Neural crest cell (in vitro differentiated cells): ENCODE results near the gene HOXC11. TPM values are rescaled to one million over a fixed set of nuclear protein-coding genes. Genes with fewer than 3 reads are reported as not detected.

ENCODE experiments used
- DNase-seq: peaks from one replicate; pipeline ENCODE4 v3.0.0; 2021; ENCODE audit warnings: low read depth, mixed read lengths, low spot score
- H3K27ac Mint-ChIP-seq: one replicate; pipeline ENCODE4 v1.8.0; 2021; ENCODE audit warnings: mild to moderate bottlenecking, mixed read lengths; ENCODE audit not compliant: unreplicated experiment
- H3K27me3 Mint-ChIP-seq: 2 replicates; pipeline ENCODE4 v1.8.0; 2021; ENCODE audit warnings: low read depth, mild to moderate bottlenecking, mixed read lengths
- H3K36me3 Mint-ChIP-seq: 2 replicates; pipeline ENCODE4 v1.8.0; 2021; ENCODE audit warnings: low read depth, mild to moderate bottlenecking, mixed read lengths
- H3K4me1 Mint-ChIP-seq: 2 replicates; pipeline ENCODE4 v1.8.0; 2021; ENCODE audit warnings: mixed read lengths
- H3K4me3 Mint-ChIP-seq: one replicate; pipeline ENCODE4 v1.8.0; 2021; ENCODE audit warnings: mild to moderate bottlenecking, mixed read lengths
- H3K9me3 Mint-ChIP-seq: 2 replicates; pipeline ENCODE4 v1.8.0; 2021; ENCODE audit warnings: mixed read lengths
- total RNA-seq: library from RNA; stranded (reverse); gene quantifications from 2 replicates; pipeline ENCODE4 v1.2.1, GENCODE V29; 2021
- TF ChIP-seq, protein P1 (sequence below): fragments of 200-600 bp; sonication (generic); conservative IDR thresholded peaks from 2 replicates; pipeline ENCODE4 v1.5.0; 2021; ENCODE audit warnings: antibody characterized with exemption, mild to moderate bottlenecking

HOXC11 gene
- total RNA-seq, 1 donor from 2014 or later: not detected

DNA sequence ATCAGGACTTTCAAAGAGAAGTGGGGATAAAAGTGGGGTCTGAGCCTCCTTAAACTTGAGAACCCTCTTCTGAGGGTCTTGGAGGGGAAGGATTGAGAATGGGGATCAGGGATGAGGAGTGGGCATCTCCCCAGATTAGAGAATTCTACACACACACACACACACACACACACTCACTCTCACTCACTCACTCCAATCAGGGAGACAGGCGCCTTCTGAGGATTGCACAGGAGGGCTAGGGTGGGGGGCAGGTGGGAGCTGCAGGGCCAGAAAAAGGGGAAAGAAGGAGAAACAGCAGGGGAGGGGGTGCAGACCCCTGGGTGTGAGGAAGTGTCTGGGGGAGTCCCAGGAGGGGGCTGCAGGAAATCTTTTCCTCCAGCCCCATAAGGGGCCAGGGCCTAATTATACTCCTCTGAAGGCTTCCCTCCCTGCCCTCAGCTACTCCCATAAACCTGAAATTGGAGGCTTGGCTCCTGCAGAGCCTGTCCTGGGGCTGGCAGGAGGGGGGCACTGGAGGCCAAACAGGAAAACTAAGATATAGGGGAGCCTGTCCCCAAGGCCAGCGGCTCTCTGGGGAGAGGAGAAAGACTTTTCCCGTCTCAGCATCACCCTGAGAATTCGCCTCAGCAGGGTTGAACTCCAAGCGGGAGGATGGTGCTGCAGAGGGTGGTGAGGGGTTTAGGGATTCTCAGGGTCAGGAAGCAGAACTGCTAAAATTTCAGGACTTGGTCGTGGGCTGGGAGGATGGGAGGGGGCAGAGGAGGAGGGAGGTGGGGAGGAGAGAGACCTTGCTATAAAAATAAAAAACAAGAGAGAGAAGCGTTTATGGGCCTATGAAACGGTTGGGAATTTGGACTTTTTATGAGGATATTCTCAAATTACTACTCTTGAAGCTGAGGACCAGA, 28.6 kb downstream of the HOXC11 start:
- H3K36me3 Mint-ChIP-seq: peaks cover 3% of the 10 kb centered on the region
- peak overlapping the region; percentile 40 for H3K27ac Mint-ChIP-seq
- TF ChIP-seq, protein P1, sequence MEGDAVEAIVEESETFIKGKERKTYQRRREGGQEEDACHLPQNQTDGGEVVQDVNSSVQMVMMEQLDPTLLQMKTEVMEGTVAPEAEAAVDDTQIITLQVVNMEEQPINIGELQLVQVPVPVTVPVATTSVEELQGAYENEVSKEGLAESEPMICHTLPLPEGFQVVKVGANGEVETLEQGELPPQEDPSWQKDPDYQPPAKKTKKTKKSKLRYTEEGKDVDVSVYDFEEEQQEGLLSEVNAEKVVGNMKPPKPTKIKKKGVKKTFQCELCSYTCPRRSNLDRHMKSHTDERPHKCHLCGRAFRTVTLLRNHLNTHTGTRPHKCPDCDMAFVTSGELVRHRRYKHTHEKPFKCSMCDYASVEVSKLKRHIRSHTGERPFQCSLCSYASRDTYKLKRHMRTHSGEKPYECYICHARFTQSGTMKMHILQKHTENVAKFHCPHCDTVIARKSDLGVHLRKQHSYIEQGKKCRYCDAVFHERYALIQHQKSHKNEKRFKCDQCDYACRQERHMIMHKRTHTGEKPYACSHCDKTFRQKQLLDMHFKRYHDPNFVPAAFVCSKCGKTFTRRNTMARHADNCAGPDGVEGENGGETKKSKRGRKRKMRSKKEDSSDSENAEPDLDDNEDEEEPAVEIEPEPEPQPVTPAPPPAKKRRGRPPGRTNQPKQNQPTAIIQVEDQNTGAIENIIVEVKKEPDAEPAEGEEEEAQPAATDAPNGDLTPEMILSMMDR: no peak
- H3K9me3 Mint-ChIP-seq: no peaks in the 10 kb centered on the region
- no peak for DNase-seq
- peaks cover 21% of the 10 kb centered on the region for H3K4me1 Mint-ChIP-seq
- H3K27me3 Mint-ChIP-seq: peaks cover 100% of the 10 kb centered on the region
- H3K4me3 Mint-ChIP-seq: peak overlapping the region; percentile 85

DNA sequence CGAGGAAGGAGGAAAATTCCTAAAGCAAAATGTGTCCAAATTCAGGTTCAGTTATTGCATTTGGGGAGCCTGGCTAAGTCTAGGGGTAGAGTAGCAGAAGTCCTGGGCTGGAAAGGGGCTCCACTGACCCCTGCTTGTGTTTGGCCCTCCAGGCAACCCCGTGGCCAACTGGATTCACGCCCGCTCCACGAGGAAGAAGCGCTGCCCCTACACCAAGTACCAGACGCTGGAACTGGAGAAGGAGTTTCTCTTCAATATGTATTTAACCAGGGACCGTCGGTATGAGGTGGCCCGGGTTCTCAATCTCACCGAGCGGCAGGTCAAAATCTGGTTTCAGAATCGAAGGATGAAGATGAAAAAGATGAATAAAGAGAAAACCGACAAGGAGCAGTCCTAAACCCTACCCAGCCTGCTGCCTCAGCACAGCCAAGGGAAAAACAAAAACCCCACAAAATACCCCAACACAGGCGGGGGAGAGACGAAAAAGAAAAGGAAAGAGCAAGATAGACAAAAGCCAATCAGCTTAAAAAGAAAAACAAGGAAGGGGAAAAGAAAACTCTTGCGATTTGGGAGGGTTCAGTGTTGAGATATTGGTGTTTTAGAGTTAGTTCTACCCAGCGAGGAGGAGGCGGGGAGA, 29.5 kb downstream of the HOXC11 start:
- TF ChIP-seq, protein P1: no peak
- no peaks in the 10 kb centered on the region for H3K9me3 Mint-ChIP-seq
- peak overlapping the region; percentile 85 for H3K4me3 Mint-ChIP-seq
- peak overlapping the region; percentile 4 for H3K27ac Mint-ChIP-seq
- peaks cover 100% of the 10 kb centered on the region for H3K27me3 Mint-ChIP-seq
- H3K36me3 Mint-ChIP-seq: peaks cover 3% of the 10 kb centered on the region
- DNase-seq: no peak
- H3K4me1 Mint-ChIP-seq: peaks cover 21% of the 10 kb centered on the region

DNA sequence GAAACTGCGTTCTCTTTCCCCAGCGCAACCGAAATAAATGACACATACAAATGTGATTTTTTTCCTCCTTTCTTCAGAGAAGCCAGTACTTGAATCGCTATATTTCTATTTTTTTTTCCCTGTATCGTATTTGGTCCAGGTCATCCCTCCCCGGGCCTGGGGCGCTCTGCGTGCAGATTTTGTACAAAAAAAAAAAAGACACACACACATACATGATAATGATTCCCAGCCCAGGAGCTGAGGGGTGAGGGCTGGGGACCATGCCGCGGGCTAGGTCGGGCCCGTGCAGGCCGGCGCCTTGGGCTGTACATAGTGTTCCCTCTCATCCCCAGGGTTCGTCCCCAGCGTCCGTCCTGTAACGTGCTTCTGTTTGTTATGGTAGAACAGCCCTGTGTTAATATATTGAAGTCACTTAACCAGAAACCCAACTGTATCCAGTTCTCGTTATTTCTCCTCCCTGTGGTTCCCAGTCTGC, 30.0 kb downstream of the HOXC11 start:
- H3K27ac Mint-ChIP-seq: peak overlapping the region; percentile 77
- H3K36me3 Mint-ChIP-seq: peaks cover 3% of the 10 kb centered on the region
- H3K4me1 Mint-ChIP-seq: peaks cover 21% of the 10 kb centered on the region
- no peaks in the 10 kb centered on the region for H3K9me3 Mint-ChIP-seq
- no peak for DNase-seq
- TF ChIP-seq, protein P1: no peak
- peak overlapping the region; percentile 85 for H3K4me3 Mint-ChIP-seq
- peaks cover 100% of the 10 kb centered on the region for H3K27me3 Mint-ChIP-seq

DNA sequence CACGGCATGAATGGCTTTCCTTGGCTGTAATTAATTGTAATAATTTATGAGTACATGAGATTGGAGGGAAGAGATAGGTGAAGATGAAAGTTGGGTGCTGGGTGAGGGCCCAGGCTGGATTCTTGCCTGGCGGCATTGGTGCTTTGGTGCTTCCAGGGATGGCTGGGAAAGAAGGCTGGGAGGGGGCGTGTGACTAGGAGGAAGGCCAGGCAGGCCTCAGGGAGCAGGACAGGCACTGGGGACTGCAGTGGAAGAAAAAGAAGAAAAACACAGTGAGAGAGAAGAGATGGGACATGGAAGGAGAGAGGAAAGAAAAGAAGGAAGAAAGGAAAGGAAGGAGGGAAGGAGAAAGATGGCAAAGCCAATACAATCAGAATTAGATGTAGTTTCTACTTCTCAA, 30.7 kb downstream of the HOXC11 start:
- no peak overlapping the region for H3K27ac Mint-ChIP-seq
- H3K27me3 Mint-ChIP-seq: peaks cover 100% of the 10 kb centered on the region
- no peak for DNase-seq
- H3K4me3 Mint-ChIP-seq: peak overlapping the region; percentile 79
- no peaks in the 10 kb centered on the region for H3K9me3 Mint-ChIP-seq
- TF ChIP-seq, protein P1: no peak
- peaks cover 3% of the 10 kb centered on the region for H3K36me3 Mint-ChIP-seq
- H3K4me1 Mint-ChIP-seq: peaks cover 21% of the 10 kb centered on the region

DNA sequence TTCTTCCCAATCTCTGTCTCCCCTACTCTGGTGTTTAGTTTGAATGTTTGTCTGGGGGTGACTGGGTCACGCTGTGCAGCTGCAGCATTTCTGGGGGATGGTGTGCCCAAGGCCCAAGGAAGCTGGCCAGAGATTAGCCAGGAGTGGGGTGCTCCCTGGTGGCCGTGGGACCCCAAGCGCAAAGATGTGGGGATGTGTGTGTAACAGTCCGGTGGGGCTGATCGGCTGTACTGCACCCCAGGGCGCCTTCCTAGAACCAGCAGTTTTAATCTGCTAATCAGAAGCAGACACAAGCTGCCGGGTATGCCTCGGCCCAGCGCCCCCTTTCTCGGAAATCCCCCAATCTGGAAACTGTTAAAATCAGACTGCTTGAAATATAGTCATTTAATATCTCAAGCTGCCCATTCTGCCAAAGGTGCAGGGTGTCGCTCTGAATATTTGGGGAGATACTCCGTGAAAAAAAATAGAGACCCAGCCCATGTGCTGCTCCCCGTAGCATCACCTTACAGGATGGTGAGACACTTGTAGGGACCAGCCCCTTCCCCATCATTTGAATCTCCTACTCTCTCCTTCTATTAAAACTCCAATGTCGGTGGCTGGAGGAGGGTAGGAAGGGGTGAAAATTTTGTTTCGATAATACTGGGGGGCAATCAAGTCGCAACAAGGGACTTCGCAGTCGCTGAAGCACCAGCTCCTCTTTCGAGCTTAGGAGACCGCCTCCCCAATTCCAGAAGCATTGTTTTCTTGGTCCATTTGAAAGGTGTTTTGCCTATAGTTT, 31.3 kb downstream of the HOXC11 start:
- peaks cover 21% of the 10 kb centered on the region for H3K4me1 Mint-ChIP-seq

More for the DNA sequence above, 31.3 kb downstream of the HOXC11 start:
- Mint-ChIP-seq H3K36me3 (peaks cover 3% of the 10 kb centered on the region), H3K27me3 (peaks cover 99% of the 10 kb centered on the region), H3K27ac (no peak overlapping the region), H3K9me3 (no peaks in the 10 kb centered on the region), H3K4me3 (peak overlapping the region; percentile 79)
- TF ChIP-seq, protein P1: no peak
- no peak for DNase-seq
